Measurements from ENCODE around the gene BTD. TPM values are rescaled to one million over a fixed set of nuclear protein-coding genes. Genes with fewer than 3 reads are reported as not detected.

The BTD gene, protein sequence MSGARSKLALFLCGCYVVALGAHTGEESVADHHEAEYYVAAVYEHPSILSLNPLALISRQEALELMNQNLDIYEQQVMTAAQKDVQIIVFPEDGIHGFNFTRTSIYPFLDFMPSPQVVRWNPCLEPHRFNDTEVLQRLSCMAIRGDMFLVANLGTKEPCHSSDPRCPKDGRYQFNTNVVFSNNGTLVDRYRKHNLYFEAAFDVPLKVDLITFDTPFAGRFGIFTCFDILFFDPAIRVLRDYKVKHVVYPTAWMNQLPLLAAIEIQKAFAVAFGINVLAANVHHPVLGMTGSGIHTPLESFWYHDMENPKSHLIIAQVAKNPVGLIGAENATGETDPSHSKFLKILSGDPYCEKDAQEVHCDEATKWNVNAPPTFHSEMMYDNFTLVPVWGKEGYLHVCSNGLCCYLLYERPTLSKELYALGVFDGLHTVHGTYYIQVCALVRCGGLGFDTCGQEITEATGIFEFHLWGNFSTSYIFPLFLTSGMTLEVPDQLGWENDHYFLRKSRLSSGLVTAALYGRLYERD
- 10.9 and 12.8 TPM in 2 replicates for total RNA-seq

DNA sequence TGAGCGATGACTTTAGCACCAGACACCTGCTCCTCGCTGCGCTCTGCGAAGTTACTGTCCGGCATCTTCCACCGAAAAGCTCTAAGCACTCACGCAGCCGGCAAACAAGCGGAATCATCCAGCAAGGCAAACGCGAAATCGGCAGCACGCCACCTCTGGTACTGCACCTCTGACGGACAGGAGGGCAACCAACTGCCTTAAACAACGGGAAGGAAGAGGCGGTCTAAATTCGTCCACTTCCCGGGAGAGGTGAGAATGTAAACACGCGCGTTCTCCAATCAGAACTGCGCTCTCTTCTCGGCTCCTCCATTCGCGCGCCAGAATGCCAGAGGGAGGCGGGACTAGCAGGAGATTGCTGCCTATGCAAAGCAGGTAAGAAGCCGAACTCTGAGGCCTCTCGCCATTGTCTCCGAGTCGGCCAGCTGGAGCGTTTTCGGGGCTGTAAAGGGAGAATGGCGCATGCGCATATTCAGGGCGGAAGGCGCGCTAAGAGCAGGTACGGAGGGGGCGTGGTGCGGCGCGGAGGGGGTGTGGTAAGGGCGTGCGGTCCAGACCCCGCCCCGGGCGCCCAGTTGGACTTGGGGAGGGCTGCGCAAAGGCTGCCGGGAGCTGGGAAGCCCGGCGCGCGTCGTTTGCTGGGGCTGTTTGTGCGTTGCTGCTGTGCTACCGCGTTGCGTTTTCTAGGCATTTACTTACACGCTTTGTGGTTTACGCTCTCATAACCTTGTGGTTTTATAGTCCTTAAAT, at the start of gene BTD, which contains the start of gene HACL1:
Gene BTD, plus strand, starts transcription at position 347 of the 747 bp plus-strand sequence. CDS start 33,695 bp downstream, outside the sequence.
Gene HACL1, minus strand, starts transcription at position 171 of the 747 bp plus-strand sequence. Its CDS starts 106 bp downstream, at position 65.

Other genes starting within 250 kb of the BTD start
- 16.0 and 24.1 TPM in 2 replicates for gene METTL6, start 174.2 kb upstream of the BTD start, total RNA-seq
- 12.6 and 13.8 TPM in 2 replicates for gene EAF1, start 174.1 kb upstream of the BTD start, total RNA-seq
- gene COLQ, start 80.0 kb upstream of the BTD start, total RNA-seq = 0.15 and 0.17 TPM in 2 replicates
- gene HACL1, start 176 bp upstream of the BTD start, total RNA-seq = 13.1 and 13.5 TPM in 2 replicates
- 84.4 and 100 TPM in 2 replicates for gene ANKRD28, start 196.2 kb downstream of the BTD start, total RNA-seq